Globus pallidus (tissue), 1 donor: ENCODE measurements around the gene DCTD.

ENCODE experiments used
- DNase-seq: peaks from one replicate; pipeline ENCODE4 v3.0.0-alpha.2; 2015; ENCODE audit warnings: low spot score

Gene DCTD

DNA sequence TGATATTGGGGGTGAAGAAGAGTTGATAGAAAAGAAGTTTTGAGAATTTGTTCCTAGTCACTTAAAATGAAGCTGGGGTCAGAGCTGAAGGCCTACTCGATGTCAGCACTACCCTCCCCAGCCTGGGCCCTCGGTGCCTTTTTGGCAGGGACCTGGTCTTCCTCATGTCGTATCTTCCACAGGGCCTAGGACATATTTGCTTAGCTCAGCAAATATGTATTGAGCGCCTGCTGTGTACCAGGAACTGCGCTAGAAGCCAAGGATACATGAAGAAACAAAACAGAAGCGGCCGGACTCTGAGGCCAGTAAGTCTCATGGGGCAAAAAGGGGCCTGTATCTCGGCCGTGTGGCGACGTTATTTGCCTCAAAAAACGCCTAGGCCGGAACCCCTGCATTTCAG lies 44.3 kb downstream of the DCTD start:
- no peak for DNase-seq

DNA sequence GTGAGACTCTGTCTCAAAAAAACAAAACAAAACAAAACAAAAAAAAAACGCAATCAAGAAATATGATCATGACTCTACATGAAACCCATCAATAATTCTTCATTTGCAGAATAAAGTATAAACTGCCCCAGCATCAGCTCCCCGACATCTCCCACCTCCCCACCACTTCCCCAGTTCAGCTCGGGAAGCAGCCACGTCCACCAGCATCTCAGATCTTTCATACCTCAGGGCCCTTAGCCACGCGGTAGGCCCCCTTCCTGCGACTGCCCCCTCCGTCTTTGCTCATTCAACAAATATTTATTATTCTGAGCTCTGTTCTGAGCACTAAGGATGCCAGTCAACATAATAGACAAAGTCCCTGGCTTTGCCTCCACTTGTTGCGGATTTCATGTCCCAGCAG lies 45.6 kb downstream of the DCTD start:
- no peak for DNase-seq

DNA sequence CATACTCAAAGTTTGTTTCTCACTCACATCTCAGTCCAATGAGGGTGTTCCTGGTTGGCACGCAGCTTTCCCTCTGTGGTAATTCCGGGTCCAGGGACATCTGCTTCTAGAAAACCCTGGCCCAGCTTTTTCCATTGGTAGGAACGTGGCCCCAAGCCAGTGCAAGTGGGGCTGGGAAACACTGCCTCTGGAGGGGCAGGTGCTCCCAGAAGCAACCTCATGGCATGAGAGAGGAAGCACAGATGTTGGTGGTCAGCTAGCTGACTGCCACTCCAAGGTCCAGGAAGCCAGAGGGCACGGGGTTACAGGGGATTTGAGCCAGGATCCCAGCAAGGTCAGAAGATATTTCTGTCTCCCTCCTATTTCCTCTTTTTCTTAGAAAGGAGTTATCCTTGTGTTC lies 47.5 kb downstream of the DCTD start:
- no peak for DNase-seq

DNA sequence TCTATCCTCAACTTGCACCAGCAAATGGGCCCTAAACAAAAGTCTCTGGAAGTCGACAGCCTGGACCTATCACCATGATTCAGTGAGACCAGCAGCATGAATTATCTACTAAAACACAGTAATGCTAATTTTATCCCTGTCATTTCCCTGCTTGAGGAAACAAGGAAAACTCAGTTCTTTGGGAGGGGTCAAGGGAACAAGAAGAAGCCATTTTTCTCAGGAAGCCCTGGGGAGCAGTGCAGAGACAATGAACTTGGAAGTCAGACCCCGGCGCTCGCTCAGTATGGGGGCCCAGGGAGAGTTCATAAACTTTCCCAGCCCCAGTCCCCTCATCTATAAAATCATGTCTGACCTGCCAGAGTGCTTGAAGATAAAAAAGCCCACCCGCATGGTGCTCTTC lies 50.4 kb downstream of the DCTD start:
- no peak for DNase-seq

DNA sequence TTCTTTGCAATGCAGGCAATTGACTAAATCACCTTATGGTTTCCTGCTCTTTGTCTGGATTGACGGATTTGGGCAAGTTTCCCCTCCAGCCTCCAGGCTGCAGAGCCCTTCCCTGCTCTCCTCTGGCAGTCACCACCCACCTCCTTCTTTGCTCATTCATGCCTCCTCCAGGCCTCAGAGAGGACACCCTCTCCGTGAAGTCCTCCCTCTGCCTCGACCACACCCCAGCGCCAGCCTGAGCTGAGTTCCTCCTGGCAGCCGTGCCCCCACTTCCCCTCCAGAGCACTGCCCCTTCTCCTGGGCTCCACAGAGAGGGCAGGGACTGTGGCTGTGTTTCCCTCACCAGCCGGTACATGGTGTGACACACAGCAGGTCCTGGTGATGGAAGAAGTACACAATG lies 53.7 kb downstream of the DCTD start:
- no peak for DNase-seq

DNA sequence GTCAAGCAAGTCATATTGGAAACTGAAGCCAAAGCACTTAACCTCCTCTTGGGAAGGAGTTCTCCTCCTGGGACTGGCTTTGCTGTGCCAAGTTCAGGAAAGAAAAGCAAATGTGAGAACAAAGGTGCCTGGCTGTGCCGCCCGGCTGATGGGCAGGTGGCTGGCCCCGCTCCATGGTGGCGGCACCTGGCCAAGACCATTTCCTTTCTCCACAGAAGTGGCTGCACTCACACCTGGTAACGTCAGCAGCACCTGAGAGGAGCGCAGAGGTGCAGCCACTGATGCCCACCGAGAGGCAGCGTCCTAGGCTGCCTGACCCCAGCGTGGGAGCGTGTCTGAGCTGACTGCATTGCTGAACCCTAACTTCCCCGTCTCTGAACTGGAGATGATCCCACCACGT lies 54.3 kb downstream of the DCTD start:
- no peak for DNase-seq

DNA sequence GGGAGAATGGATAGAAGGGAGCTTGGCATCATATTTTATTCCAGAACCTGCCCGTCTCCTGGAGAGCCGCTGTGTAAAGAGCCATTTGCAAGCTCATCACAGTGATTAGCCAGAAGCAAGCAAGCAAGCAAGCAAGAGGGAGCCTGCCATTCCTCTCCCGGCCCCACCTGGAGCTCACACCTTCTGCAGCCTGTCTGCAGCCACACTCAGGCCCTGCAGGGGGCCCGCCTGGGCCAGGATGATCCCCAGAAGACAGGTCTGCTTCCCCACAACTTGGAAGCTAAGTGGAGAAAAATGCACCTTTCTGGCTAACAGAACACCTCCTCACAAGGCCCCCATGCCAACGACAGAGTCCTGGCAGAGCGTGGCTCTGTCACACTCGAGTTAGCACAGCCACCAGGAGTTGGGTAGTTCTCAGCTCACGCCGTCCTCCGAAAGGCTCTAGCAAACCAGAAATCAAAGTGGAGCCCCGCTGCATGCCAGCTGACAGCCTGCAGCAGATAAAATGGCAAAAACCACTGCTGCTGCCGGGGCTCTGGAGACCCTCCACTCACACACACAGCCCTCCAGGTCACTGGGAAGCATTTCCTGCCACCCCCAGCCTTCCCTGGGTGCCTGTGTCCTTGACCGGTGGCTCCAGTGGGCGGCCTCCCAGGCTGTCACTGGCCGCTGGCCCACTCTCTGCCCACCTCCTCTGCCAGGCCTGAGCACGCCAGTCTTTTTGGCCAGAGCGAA lies 54.9 kb downstream of the DCTD start:
- no peak for DNase-seq

DNA sequence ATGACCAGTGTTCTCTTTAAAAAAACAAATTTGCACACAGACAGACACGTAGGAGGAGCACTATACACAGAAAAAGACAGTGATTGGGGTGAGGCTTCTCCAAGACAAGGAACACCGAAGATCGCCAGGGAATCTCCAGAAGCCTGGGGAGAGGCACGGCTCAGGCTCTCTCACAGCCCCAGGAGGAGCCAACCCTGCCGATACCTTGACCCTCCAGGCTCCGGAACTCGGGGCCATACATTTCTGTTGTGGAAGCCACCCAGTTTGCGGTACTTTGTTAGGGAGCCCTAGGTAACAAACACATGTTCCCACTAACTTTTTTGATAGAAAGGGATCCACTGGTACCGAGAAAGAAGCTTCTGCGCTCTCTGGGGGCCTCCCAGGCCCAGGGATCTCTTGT lies 55.8 kb downstream of the DCTD start:
- no peak for DNase-seq

DNA sequence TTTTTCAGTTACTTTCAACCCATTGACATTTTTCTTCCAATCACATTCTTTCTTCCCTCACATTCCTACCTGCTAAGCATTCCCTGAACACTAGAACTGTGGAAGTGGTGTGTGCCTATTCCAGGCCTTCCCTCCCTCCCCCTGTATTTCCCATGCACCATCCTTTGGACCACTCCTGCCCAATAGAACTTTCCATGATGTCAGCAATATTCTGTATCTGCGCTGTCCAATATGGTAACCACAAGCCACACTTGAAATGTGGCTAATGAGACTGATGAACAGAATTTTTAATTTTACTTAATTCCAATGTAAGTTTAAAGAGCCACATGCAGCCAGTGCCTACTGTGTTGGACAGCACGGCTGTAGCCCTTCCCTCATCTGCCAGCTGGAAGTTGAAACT lies 57.5 kb downstream of the DCTD start:
- DNase-seq, result no peak

DNA sequence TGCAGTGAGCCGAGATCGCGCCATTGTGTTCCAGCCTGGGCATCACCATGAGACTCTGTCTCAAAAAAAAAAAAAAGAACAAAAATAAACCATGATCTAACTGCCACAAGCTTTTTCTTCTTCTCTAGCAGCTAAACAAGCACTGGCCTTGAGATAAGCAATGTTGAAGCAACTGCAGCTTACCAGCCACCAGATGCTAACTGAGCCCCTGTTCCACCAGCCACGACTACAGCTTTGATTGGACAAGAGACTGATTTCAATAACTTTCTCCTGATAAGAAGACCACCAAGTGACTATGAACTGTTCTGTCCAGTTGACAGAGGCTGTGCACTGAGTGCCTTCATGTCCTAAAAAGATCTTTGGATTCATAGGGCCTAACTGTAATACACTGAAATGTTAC lies 58.5 kb downstream of the DCTD start:
- no peak for DNase-seq

DNA sequence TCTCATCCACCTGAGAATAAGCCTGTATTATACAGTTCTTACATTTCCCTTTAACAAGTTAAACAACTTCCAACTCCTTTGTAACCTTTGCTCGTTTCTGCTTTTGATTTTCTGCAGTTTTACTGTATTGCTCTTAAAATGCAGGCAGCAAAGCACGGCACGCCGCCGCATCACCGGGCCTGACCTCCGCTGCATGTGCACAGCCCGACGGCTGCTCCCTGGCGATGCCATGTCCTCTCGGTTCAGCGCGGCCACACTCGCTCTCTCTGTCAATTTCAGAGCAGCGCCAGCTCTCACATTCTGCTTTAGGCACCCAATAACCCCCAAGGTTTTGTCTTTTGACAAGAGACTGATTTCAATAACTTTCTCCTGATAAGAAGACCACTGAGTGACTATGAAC lies 60.3 kb downstream of the DCTD start:
- DNase-seq, result no peak

DNA sequence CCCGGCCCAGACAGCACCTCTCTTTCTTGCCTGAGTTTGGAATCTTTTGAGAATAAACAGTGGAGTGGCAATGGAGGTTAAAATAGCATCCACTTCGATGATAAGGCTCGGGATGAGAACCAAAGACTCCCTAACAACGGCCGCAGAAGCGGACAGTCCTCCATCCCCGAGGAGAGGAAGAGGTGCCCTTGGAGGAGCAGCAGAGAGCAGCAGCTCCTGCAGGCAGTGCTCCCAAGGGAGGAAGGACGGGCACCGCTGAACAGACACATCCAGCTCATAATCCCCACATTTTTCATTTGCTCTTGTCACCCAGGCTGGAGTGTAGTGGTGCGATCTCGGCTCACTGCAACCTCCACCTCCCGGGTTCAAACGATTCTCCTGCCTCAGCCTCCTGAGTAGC lies 61.3 kb downstream of the DCTD start:
- no peak for DNase-seq

DNA sequence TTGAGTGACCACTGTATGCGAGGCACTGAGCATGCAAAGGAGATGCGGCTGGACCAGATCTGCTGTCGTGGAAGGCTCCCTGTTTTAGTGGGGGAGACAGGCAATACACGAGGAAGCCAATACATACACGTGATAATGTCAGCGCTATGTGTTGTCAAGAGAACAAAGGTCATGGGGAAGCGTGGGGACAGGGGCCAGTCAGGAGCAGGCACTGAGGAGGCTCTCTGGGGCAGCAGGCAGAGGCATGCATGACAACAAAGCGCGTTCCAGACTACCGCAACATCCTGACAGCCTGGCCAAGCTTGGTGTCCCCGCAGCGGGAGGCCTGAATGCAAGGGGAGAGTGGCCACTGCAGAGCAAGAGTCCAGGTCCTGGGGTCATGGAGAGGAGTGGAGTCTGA lies 61.9 kb downstream of the DCTD start:
- no peak for DNase-seq

DNA sequence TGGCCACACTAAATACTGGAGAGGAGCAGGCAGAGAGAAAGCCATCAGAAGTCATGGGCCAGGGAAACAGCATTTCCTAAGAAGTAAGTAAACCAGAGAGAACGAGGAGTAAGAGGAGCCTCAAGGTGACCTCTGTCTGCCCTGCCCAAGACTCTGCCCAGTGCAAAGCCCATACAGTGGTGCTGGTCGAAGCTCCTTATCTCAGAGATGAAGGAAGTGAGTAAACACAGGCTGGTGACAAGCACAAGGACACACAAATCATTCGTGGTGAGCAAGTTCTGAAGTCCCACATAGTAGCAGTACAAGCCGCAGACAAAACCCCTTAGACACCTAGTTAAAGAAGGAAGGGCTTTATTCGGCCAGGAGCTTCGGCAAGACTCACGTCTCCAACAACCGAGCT lies 62.7 kb downstream of the DCTD start:
- no peak for DNase-seq

DNA sequence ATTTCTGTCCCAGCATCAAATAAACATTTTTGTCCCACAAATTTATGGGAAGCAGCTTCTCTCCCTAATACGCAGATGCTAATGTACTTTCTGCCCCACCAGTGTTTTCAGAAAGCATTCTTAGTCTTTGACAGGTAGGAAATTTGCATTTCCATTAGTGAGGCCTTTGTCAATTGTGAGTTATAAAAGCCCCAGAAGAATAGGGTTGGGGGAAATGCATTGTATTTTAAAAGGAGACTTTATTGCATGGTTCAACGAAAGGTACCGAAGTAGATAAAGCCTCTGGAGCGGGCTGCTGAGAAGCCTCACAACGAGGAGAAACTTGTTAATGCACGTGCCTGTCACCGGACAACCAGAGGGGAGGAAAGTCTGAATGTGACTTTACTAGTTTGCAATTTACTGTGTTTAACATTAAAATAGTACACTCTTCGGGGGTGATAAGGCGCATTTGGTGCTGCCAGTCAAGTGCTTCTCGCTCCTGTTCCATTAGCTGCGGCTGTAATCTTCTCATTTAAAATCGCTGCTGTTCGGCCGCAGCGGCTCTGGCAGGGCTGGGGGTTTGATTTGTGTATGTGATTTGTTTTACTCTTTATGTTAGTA lies 63.4 kb downstream of the DCTD start:
- DNase-seq, result no peak

DNA sequence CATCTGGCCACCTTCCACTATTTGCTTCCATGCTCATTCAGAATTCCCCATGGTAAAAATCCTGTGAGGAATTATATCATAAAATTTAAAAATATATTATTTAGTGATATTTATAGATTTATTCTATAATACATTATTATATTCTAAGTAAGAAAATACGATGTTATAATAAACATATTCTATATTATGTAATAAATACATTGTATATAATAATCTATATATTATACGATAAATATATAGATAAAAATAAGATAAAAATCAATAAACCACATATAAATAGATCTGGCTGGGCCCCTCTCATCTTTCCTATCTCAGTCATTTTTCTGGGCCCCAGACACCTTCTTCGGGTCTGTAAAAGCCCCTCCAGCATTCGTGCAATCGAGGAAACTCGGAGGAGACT lies 68.5 kb downstream of the DCTD start:
- DNase-seq, result no peak

DNA sequence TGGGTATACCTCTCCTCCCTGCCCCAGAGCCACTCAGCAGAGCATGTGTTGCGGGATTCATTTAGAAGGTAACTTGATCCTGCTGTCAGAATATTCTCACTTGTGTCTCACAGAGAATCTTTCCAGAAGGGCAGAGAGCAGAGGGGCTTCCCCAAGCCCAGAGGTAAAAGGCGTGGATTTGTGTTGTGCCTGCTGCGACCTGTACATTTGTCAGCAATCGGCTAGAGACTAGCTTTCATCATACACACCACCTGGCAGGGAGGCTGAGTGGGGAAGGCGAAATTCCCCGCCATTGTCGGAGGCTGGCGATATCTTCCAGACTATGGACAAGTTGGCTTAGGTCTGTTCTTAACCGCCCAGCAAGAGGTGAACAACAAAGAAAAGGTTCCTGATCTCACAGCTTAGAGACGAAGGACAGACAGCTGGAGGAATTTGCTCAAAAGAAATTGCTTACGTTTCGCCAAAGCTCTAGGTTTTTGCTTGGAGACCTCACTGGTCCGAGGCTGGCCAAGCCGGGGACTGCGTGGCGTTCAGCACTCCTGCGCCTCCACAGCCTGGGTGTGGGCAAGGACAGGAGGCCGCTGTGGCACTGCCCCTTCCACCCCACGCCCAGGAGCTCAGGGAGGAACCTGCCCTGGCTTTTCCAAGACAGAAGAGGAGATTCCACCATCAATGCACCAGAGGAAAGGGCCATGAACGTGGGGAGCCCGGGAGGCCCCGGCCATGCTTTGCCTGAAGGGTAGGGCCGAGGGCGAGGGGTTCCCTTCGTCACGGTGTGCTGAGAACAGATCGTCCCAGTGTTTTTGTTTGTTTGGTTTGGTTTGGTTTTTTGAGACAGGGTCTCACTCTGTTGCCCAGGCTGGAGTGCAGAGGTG lies 69.4 kb downstream of the DCTD start:
- DNase-seq, result no peak

DNA sequence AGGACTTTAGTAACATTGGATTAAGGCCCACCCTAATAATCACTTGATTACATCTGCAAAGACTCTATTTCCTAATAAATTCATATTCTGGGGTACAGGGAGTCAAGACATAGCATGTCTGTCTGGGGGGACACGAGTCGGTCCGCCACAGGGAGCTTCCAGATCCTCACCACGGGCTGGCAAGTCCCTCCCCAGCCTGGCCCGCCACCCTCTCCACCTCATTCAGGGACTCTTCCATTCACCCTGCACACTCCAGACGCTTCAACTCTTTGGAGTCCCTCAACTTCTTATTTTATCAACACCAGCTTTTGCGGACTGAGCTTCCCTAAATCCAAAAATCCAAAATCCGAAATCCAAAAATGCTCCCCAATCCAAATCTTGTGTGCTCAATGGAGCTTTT lies 71.2 kb downstream of the DCTD start:
- no peak for DNase-seq

DNA sequence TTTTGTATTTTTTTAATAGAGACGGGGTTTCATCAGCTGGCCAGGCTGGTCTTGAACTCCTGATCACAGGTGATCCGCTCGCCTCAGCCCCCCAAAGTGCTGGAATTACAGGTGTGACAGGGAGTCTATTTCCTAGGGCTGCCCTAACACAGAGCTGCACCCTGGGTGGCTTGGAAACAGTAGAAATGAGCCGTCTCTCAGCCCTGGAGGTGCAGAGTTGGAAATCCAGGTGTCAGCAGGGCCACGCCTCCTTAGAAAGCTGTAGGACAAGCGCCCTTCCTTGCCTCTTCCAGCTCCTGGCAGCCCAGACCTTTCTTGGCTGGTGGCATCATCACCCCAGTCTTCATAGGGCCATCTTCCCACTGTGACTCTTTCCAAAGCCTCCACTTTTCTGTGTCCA lies 71.6 kb downstream of the DCTD start:
- DNase-seq, result no peak

DNA sequence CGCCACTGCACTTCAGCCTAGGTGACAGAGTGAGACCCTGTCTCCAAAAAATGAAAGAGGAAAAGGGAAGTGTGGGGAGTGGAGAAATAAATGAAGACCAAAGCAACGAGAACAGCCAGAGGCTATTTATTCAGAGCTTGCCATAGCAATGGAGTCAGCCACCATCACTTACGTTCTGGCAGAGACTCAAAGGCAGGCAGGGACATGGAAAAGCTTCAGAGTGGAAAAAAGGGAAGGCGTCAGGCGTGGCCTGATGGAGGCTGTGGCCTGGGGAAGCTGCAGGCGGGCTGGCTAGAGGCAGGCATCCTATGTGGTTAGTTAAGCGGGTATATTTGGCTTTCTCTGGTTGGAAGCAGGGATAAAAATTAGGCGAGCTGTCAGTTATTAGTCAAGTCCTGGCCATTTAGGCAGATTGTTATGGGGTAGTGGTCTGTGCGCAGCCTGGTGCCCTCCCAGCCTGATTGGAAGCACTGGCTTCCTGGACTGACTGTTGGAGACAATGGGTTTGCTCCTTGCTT lies 73.3 kb downstream of the DCTD start:
- DNase-seq, result no peak

DNA sequence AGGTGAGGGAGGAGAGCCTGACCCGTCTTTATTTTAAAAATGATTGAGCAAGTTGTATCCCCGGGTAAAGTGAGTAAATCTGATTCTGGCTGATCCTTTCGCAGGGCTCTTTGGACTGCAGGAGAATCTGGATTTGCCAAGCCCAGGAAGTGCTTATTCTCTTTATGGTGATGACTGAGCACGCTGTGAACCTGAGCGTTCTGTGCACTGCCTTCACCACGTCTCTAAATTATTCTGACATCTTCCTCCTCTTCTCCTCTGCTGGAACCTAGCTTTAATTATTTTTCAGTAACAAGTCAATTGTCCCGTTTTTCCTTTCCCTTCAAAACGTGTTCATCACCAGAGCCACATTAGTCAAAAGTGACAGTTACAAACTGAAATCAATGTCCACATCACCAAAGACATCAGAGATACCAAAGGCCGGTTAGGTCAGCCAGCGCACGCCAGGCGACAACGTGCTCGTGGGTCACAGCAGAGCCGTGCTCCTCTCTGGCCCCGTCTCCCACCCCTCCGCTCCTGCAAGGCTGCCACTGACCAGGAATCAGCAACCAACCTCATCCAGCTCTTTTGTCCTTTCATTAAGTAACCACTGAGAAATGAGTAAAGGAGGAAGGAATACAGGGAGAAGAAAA lies 74.3 kb downstream of the DCTD start:
- DNase-seq, result no peak

DNA sequence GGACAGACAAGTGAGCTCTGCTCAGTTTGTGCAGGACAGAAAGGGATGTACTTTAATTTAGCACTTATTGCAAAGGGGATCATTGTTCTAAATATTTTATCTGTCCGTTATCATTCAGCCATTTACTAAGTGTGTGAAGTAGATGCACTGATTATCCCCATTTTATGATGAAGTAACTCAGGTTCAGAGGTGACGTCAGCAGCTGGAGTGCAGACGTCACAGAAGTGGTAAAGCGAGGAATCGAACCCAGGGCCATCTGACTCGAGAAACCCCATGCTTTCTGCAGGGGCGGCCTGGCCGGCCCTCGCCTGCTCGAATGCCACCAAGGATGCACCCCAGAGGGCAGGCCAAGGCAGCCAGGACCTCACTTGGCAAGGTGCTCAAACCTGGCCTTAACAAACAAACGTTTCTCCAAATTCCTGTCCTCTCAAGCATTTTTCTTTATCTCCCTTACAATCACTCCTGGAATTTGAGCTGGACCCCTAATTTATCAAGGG lies 75.0 kb downstream of the DCTD start:
- no peak for DNase-seq
